ENCODE measurements around the gene WNT3.

The WNT3 gene

GRCh38 chr17:46818316-46818928 lies at the start of gene WNT3:
Gene WNT3 (minus strand): TSS chr17:46818692. CDS start chr17:46818597, 95 bp downstream.
- peaks cover 83% of the 10 kb centered on the region for H3K27me3 Mint-ChIP-seq (ENCODE audit: low read depth, poor library complexity)

GRCh38 chr17:46866747-46867146 lies 48.3 kb upstream of the WNT3 start:
- Mint-ChIP-seq H3K4me1 (no peaks in the 10 kb centered on the region), H3K36me3 (ENCODE audit: low read depth) (no peaks in the 10 kb centered on the region), H3K9me3 (no peaks in the 10 kb centered on the region), H3K27ac (no peak overlapping the region), H3K27me3 (ENCODE audit: low read depth, poor library complexity) (peaks cover 29% of the 10 kb centered on the region), H3K4me3 (no peak overlapping the region)
- DNase-seq = no peak
- TF ChIP-seq CTCF (IDR thresholded peaks at IDR 0.05) = no peak

More at GRCh38 chr17:46818316-46818928, at the start of gene WNT3:
- no peaks in the 10 kb centered on the region for H3K9me3 Mint-ChIP-seq
- DNase-seq = peak; percentile 63
- no peaks in the 10 kb centered on the region for H3K36me3 Mint-ChIP-seq (ENCODE audit: low read depth)
- TF ChIP-seq CTCF (IDR thresholded peaks at IDR 0.05) = no peak
- peaks cover 75% of the 10 kb centered on the region for H3K4me1 Mint-ChIP-seq
- no peak within 1 kb of the TSS for H3K27ac Mint-ChIP-seq
- H3K4me3 Mint-ChIP-seq = peak within 1 kb of the TSS; percentile 76

GRCh38 chr17:46866325-46866724 lies 47.8 kb upstream of the WNT3 start:
- DNase-seq = no peak
- no peak for TF ChIP-seq CTCF (IDR thresholded peaks at IDR 0.05)
- H3K4me1 Mint-ChIP-seq = no peaks in the 10 kb centered on the region
- peaks cover 29% of the 10 kb centered on the region for H3K27me3 Mint-ChIP-seq (ENCODE audit: low read depth, poor library complexity)
- H3K27ac Mint-ChIP-seq = no peak overlapping the region
- no peaks in the 10 kb centered on the region for H3K9me3 Mint-ChIP-seq
- H3K36me3 Mint-ChIP-seq (ENCODE audit: low read depth) = no peaks in the 10 kb centered on the region
- no peak overlapping the region for H3K4me3 Mint-ChIP-seq

GRCh38 chr17:46865100-46865499 lies 46.6 kb upstream of the WNT3 start:
- TF ChIP-seq CTCF (IDR thresholded peaks at IDR 0.05) = no peak

GRCh38 chr17:46863383-46864121 lies 45.1 kb upstream of the WNT3 start:
- no peak overlapping the region for H3K27ac Mint-ChIP-seq
- H3K4me3 Mint-ChIP-seq = no peak overlapping the region
- no peak for TF ChIP-seq CTCF (IDR thresholded peaks at IDR 0.05)
- no peaks in the 10 kb centered on the region for H3K4me1 Mint-ChIP-seq
- no peaks in the 10 kb centered on the region for H3K36me3 Mint-ChIP-seq (ENCODE audit: low read depth)
- H3K9me3 Mint-ChIP-seq = no peaks in the 10 kb centered on the region
- peaks cover 30% of the 10 kb centered on the region for H3K27me3 Mint-ChIP-seq (ENCODE audit: low read depth, poor library complexity)
- no peak for DNase-seq

More at GRCh38 chr17:46865100-46865499, 46.6 kb upstream of the WNT3 start:
- no peaks in the 10 kb centered on the region for H3K36me3 Mint-ChIP-seq (ENCODE audit: low read depth)
- H3K4me1 Mint-ChIP-seq = no peaks in the 10 kb centered on the region
- H3K9me3 Mint-ChIP-seq = no peaks in the 10 kb centered on the region
- DNase-seq = no peak
- H3K4me3 Mint-ChIP-seq = no peak overlapping the region
- H3K27ac Mint-ChIP-seq = no peak overlapping the region
- H3K27me3 Mint-ChIP-seq (ENCODE audit: low read depth, poor library complexity) = peaks cover 30% of the 10 kb centered on the region
